ENCODE measurements around the gene CEACAM16.
"Not testable (repeated sequence)": the region's sequence is repeated elsewhere in the genome, so short reads cannot be mapped to it uniquely, and the experiment has no call there.

CEACAM16 gene

GRCh38 chr19:44677019-44677811, 21.7 kb upstream of the CEACAM16 start:
- no peak for DNase-seq

- no peak for DNase-seq
These were observed 18.4 kb upstream of the CEACAM16 start for GRCh38 chr19:44680536-44680935.

GRCh38 chr19:44681992-44682790, 16.8 kb upstream of the CEACAM16 start:
- no peak for DNase-seq

GRCh38 chr19:44682807-44683206, 16.1 kb upstream of the CEACAM16 start:
- no peak for DNase-seq

DNA sequence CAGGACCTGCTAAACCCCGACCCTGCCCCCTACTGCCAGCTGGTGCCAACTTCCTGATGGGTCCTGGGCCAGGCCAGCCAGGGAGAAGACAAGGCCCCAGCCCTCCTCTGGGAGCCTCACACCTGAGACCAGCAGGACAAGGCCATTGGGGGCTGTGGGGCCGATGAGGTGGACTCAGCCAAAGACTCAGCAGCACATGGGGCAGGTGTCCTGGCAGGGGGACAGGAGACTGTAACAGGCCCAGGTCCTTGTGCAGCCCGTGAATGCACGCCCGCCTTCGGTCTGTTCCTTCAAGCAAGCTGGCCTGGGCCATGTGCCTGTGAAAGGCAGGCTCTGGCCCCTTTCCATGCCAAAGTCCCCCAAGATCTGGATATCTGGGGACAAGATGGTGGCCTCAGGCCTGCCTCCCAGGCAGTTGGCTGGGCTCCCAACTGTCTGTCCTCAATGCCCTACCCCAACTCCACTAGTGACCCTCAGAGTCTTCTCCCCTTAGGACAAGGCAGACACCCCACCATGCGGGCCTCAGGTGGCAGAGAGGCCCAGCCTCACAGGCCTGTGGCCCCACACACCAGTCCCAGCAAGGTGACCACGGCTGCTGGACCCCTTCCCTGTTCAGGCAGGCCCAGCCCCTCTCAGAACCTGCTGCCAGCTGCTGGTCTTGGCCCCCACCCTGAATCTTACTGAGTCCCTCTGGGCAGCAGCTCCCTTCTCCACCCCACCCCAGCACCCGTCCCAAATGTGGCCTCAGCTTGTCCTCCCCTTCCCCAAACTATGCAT, 15.3 kb upstream of the CEACAM16 start:
- DNase-seq, result no peak

GRCh38 chr19:44684396-44684795, 14.6 kb upstream of the CEACAM16 start:
- not testable (repeated sequence) for DNase-seq

GRCh38 chr19:44684892-44685863, 13.8 kb upstream of the CEACAM16 start:
- no peak for DNase-seq

- no peak for DNase-seq
These were observed 13.1 kb upstream of the CEACAM16 start for GRCh38 chr19:44685877-44686276.

DNA sequence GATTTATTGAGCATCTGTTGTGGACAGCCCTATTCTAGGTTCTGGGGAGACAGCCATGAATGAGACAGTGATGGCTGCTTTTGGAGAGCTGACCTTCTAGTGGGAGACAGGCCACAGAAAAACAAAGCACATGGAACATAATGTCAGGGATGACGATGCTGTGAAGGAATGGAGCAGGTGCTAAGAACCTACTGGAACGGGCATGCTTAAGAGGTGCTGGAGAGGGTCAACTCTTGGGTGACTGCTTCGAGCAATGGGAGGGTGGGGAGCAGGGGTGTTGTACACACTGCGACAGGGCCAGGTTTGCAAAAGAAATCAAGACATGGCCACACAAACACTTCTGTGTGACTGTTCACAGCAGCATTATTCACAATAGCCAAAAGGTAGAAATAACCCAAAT, 12.1 kb upstream of the CEACAM16 start:
- DNase-seq, result no peak

DNA sequence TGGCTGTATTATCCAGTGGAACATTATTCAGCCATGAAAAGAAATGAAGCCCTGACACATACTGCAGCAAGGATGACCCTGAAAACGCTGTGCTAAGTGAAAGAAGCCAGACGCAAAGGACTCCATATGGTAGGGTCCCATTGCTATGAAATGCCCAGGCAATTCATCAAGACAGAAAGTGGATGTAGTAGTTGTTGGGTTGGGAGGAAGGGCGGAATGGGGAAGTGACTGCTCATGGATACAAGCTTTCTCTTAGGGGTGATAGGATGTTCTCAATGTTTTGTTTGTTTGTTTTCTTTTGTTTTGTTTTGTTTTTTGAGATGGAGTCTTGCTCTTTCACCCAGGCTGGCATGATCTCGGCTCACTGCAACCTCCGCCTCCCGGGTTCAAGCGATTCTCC, 11.1 kb upstream of the CEACAM16 start:
- DNase-seq, result no peak

GRCh38 chr19:44689290-44690130, 9.4 kb upstream of the CEACAM16 start:
- peak; percentile 57 for DNase-seq

GRCh38 chr19:44690131-44690440, 8.9 kb upstream of the CEACAM16 start:
- DNase-seq, result no peak

GRCh38 chr19:44692379-44692721, 6.6 kb upstream of the CEACAM16 start:
- DNase-seq, result no peak

DNA sequence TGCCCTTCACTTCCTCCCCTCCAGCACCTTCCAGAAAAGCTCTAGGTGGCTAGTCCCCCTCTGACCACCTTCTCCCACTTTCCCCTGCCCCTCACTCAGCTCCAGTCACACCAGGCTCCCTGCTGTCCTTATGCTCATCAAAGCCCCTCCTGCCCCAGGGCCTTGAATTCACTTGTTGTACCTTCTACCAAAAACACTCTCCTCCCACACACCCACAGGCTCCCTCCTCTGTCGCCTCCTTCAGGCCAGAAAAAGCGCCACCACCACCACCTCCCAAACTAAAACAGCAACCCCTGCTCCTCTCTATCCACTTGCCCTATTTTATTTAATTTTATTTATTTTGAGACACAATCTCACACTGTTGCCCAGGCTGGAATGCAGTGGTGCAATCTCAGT, 4.8 kb upstream of the CEACAM16 start:
- DNase-seq, result no peak

- peak; percentile 62 for DNase-seq
These were observed 1.8 kb upstream of the CEACAM16 start for GRCh38 chr19:44696939-44697669.

DNA sequence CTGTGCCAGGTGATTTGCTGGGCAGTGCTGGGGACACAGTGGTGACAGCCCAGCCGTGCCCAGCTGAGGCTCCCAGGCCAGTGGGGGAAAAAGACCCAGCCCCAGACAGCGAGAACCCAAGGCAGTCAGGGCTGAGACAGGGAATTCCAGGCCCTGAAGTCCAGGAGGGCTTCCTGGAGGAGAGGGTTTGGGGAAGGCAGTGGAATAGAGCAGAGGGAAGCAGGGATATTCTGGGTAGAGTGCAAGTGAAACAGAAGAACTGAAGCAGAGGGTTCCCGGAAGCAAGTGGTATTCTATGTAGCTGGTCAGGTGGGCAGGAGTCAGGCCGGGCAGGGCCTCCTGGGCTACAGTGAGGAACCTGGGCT, 1.3 kb upstream of the CEACAM16 start:
- no peak for DNase-seq

GRCh38 chr19:44700547-44700946, 1.6 kb downstream of the CEACAM16 start:
- no peak for DNase-seq

- DNase-seq, result no peak
These were observed 2.3 kb downstream of the CEACAM16 start for GRCh38 chr19:44701228-44701627.

- DNase-seq, result no peak
These were observed 3.7 kb downstream of the CEACAM16 start for GRCh38 chr19:44702551-44703176.

- no peak for DNase-seq
These were observed 4.6 kb downstream of the CEACAM16 start for GRCh38 chr19:44703336-44704078.
